Measurements from ENCODE around the gene EML6.
A peak's percentile ranks its signal among the peaks of the same experiment; 100 is the strongest.
"Not testable (repeated sequence)": the region's sequence is repeated elsewhere in the genome, so short reads cannot be mapped to it uniquely, and the experiment has no call there.

EML6 gene

GRCh38 chr2:54723131-54723995, at the start of gene EML6:
Gene EML6, plus strand, starts transcription at chr2:54723662. Its CDS starts 1,400 bp downstream, at chr2:54725062.
- DNase-seq: peak; percentile 99

GRCh38 chr2:54675281-54675680, 48.2 kb upstream of the EML6 start:
- no peak for DNase-seq

DNA sequence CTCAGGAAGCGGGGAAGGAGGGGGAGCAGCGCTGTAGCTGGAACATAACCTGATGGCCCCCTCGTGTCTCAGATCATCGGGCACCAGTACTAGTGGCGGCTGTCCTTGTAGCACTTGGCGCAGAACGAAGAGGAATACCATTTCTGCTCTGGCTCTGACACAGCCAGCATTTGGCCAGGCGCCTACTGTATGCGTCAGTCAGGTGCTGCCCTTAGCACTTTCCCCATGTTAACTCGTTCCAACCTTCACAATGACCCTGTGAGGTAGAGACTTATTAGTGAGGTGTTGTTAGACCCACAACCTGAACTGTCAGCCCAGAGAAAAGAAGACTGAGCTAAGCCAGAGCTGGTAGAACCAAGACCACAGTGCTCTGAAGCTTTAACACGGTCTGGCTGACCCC, 47.7 kb upstream of the EML6 start:
- DNase-seq: no peak

DNA sequence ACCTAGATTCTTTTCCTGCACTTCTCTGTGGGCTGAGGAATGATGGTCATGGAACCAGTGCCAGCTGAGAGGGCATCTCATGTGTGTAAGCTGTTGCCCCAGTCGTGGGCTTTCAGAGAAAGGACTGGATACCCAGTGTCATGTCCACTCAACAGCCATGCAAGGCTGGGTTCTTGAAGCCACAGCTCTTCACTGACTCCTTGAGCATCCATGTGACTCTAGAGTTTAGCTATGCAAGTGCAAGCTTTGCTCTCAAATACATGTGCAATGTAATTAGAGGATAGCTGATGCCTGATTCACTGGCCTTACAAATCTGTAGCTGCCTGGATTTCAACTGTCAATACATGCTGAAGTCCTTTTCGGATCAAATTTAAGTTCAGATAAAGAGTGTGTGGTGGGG, 46.8 kb upstream of the EML6 start:
- DNase-seq: no peak

GRCh38 chr2:54677476-54678265, 45.8 kb upstream of the EML6 start:
- no peak for DNase-seq

DNA sequence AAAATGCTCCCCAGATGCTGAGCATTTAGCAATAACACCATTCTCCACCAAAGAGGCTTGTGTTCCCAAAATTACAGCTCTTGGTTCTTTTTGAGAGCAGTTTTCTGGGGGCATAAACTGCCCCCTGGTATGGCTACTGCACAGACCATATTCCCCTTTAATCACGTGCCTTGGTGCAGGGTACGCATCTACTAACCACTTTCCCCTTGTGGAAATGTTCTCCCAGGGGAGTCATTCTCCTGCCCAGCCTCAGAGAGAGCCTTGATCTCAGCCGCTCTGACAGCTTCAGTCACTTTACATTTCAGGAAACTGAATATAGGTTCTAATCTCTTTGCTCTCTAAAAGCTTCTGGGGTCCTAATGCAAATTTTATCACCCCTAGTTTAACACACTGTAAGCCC, 44.7 kb upstream of the EML6 start:
- DNase-seq: no peak

DNA sequence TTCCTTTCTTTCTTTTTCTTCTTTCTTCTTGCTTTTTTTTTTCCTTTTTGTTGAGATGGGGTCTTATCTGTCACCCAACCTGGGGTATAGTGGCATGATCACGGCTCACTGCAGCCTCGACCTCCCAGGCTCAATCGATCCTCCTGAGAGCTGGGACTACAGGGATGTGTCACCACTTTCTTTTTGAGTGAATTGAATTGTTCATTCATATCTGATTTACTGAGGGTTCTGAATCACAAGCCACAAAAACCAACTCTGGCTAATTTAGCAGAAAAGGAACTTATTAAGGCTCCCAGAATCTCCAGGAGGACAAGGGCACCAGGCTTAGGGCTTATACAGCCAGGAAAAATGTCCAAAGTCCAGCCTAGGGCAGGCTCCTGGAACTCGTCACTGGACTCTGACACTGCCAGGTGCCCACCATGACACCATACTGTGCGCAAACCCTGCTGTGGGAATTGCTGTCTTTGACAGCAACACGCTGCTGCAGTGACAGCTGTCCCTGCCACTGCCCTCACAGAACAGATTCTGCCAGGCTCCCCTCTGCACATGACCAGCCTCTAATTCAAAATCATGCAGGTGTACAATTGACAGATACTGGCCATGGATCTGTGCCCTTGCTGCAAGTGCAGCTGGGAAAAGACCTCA, 42.9 kb upstream of the EML6 start:
- DNase-seq: peak; percentile 27

DNA sequence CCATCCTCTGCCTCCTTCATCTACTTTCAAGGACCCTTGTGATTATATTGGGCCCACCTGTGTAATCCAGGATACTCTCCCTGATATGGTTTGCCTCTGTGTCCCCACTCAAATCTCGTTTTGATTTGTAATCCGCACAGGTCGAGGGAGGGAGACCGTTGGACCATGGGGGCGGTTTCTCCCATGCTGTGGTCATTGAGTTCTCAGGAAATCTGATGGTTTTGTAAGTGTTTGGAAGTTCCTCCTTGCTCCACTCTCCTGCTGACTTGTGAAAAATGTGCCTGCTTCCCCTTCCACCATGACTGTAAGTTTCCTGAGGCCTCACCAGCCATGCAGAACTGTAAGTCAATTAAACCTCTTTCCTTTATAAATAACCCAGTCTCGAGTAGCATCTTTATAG, 42.0 kb upstream of the EML6 start:
- no peak for DNase-seq

GRCh38 chr2:54683596-54683995, 39.9 kb upstream of the EML6 start:
- no peak for DNase-seq

DNA sequence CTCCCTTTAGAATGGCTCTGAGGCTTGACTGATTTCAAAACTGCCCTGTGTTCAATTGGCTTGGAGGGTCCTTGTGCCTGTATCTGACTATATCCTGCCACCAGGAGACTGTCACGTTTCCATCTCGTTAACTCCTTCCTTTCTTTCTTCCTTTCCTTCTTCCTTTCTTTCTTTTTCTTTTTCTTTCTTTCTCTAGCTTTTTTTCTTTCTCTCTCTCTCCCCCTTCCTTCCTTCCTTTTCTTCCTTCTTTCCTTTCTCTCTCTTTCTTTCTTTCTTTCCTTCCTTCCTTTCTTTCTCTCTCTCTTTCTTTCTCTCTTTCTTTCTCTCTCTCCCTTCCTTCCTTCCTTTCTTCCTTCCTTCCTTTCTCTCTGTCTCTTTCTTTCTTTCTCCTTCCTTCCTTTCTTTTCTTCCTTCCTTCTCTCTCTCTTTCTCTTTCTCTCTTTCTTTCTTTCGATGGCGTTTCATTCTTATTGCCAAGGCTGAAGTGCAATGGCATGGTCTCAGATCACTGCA, 38.1 kb upstream of the EML6 start:
- DNase-seq: no peak

DNA sequence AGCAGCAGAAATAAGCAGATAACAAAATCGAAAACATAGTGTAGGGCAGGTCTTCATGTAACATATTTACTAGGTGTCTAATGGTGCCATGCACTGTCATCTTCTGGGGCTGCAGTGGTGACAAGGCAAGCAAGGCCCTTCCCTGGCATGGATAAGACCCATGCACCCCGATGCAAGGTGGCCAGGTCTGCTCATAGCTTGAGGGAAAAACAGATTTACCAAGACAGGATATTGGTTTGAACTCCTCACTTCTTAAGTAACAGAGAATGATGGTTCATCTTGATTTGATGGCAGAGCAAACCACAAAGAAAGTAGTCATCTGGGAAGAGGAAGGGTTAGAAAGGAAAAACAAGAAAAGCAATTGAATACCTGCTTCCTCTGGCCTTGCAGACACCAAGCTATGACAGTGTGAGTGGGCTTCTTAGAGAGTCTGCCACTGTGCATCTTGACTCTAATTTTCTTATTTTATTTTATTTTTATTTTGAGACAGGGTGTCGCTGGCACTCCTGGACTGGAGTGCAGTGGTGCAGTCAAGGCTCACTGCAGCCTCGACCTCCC, 35.8 kb upstream of the EML6 start:
- DNase-seq: no peak

- DNase-seq: no peak
Measured at GRCh38 chr2:54691445-54692135, 31.9 kb upstream of the EML6 start.

GRCh38 chr2:54692556-54692955, 30.9 kb upstream of the EML6 start:
- no peak for DNase-seq

DNA sequence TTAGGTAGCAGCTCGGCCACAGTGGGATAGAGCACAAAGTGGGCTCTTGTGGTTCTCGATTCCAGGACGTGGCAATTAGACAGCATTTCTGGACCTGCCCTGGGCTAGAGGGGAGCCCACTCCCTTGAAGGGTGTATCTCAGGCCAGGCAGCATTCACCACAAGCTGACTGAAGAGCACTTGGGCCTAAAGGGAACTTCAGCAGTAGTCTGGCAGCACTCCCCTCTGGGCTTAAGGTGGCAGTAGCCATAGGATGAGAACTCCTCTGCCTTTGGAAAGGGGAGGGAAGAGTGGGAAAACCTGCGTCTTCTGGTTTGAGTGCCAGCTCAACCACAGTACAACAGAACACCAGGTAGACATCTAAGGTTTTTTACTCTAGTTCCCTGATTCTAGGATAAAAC, 28.1 kb upstream of the EML6 start:
- no peak for DNase-seq

GRCh38 chr2:54697934-54698333, 25.5 kb upstream of the EML6 start:
- no peak for DNase-seq

GRCh38 chr2:54698926-54699325, 24.5 kb upstream of the EML6 start:
- not testable (repeated sequence) for DNase-seq

GRCh38 chr2:54699665-54700064, 23.8 kb upstream of the EML6 start:
- DNase-seq: no peak

GRCh38 chr2:54701029-54701428, 22.4 kb upstream of the EML6 start:
- DNase-seq: no peak

- DNase-seq: no peak
Measured at GRCh38 chr2:54704238-54704637, 19.2 kb upstream of the EML6 start.

DNA sequence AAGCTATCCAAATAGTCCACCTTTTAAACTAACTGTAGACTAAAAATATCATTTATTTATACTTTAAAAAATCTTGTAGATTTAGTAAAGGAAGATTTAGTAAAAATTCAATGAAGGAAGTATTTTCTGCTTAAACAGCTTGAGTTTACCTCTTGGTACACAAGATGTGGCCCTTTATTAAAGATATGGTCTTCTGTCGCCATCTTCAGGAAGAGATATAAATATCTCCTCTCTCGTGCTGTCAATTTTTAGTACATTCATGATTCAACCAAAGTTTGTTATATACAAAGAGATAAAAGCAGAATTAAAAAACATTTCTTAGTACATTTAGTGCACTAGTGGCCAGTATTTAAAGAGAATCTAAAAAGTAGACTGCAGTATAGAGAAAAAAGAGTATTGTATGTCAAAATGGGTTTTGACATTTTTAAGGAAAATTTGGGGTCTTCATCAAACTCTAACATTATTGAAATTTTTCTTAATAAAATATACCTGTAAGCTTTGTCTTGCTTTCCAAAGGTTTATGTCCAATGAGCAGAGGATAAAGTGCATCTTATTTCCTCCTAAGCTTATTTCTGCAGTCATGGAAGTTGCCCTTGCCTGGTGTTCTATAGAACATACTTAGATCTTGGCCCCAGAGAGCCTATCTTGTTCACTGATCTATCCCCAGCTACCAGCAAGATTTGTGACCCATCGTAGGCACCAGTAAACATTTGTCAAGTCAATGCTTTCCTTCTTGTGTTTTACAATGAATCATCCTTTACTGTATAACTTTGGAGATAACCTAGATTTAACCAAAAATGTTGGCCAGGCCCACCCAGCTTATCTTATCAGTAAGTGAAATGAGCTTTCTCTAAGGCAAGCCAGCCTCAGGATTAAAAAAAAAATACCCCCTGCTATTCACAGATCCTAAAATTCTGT, 18.5 kb upstream of the EML6 start:
- DNase-seq: peak; percentile 81

- DNase-seq: no peak
Measured at GRCh38 chr2:54706622-54707021, 16.8 kb upstream of the EML6 start.

Data from hematopoietic multipotent progenitor cell treated with erythropoietin and hydrocortisone succinate and interleukin-3 and kit ligand, for 6 days (in vitro differentiated cells).